H1 (cell line): ENCODE measurements around the gene EPHA7. TPM values are rescaled to one million over a fixed set of nuclear protein-coding genes. Genes with fewer than 3 reads are reported as not detected.

Source experiments
- CTCF ChIA-PET: fragments of 300-600 bp; sonication (Branson Sonifier 250); formaldehyde crosslinking; loops from one replicate; lab custom pipeline; 2021; ENCODE audit not compliant: partially characterized antibody; lab: Charles Lee
- POLR2A ChIA-PET: fragments of 300-600 bp; sonication (Branson Sonifier 250); formaldehyde crosslinking; loops from one replicate; lab custom pipeline; 2021; ENCODE audit warnings: inconsistent platforms; ENCODE audit not compliant: partially characterized antibody; lab: Charles Lee
- DNase-seq, 2 experiments: peaks; one replicate each; pipeline versions ENCODE4 v3.0.0 to v3.0.0-alpha.2; 2010 to 2022; ENCODE audit warnings: low spot score in 2 of 2, low read depth in 1 of 2, mixed read lengths in 1 of 2
- FAIRE-seq: peaks from 2 replicates; lab custom pipeline; 2011; peaks lifted over from hg19 to GRCh38; lab: Jason Lieb, UNC
- H2AFZ ChIP-seq: 2 replicates; pipeline ENCODE4 v1.8.1; 2012; ENCODE audit warnings: low read length, inconsistent platforms
- H2AK5ac ChIP-seq: 2 replicates; pipeline ENCODE4 v1.6.1; 2013; ENCODE audit warnings: low read depth, low read length
- H2BK120ac ChIP-seq: replicated peaks from 2 replicates; pipeline ENCODE3; 2013; ENCODE audit warnings: low read depth, low read length, inconsistent platforms
- H2BK12ac ChIP-seq: 2 replicates; pipeline ENCODE4 v1.6.1; 2013; ENCODE audit warnings: low read depth, low read length
- H2BK15ac ChIP-seq: 2 replicates; pipeline ENCODE4 v1.6.1; 2013; ENCODE audit warnings: low read length
- H2BK20ac ChIP-seq: 2 replicates; pipeline ENCODE4 v1.6.1; 2013; ENCODE audit warnings: low read length
- H2BK5ac ChIP-seq: 2 replicates; pipeline ENCODE4 v1.6.1; 2013; ENCODE audit warnings: low read depth, low read length
- H3K14ac ChIP-seq: 2 replicates; pipeline ENCODE4 v1.6.1; 2013; ENCODE audit warnings: inconsistent platforms; ENCODE audit not compliant: insufficient read length
- H3K18ac ChIP-seq: 2 replicates; pipeline ENCODE4 v1.6.1; 2013; ENCODE audit warnings: low read length; ENCODE audit errors: extremely low read depth
- H3K23ac ChIP-seq: 2 replicates; pipeline ENCODE4 v1.6.1; 2013; ENCODE audit warnings: inconsistent platforms; ENCODE audit not compliant: insufficient read length
- H3K23me2 ChIP-seq: 2 replicates; pipeline ENCODE4 v1.6.1; 2013; ENCODE audit warnings: low read depth, low read length
- H3K27ac ChIP-seq: 2 replicates; pipeline ENCODE4 v1.6.1; 2011; ENCODE audit warnings: low read depth, low read length, inconsistent platforms
- H3K27me3 ChIP-seq, 4 experiments: replicated peaks in 1 of 4; 1 replicate in 1 of 4; 2 replicates in 3 of 4; pipeline versions ENCODE4 v1.6.1 to v1.8.1; 2011 to 2013; ENCODE audit warnings: low read length in 3 of 4, mild to moderate bottlenecking in 3 of 4, inconsistent platforms in 2 of 4, mixed read lengths in 2 of 4, moderate library complexity in 1 of 4; ENCODE audit not compliant: control insufficient read depth in 3 of 4, insufficient read depth in 3 of 4; ENCODE audit errors: extremely low read depth in 1 of 4
- H3K36me3 ChIP-seq, 4 experiments: 2 replicates each; pipeline versions ENCODE4 v1.6.1 to v1.8.1; 2011 to 2013; ENCODE audit warnings: mild to moderate bottlenecking in 4 of 4, low read length in 3 of 4, moderate library complexity in 2 of 4, control low read depth in 1 of 4, inconsistent platforms in 1 of 4; ENCODE audit not compliant: insufficient read depth in 4 of 4, control insufficient read depth in 2 of 4
- H3K4ac ChIP-seq: replicated peaks from 2 replicates; pipeline ENCODE3; 2013; ENCODE audit warnings: low read length, low read depth, mixed read lengths, inconsistent platforms; ENCODE audit not compliant: insufficient read length
- H3K4me1 ChIP-seq, 4 experiments: replicated peaks in 1 of 4; 1 replicate in 1 of 4; 2 replicates in 3 of 4; pipeline versions ENCODE4 v1.6.1 to v1.8.1; 2011 to 2013; ENCODE audit warnings: low read length in 3 of 4, inconsistent platforms in 2 of 4, mixed read lengths in 1 of 4; ENCODE audit not compliant: insufficient read depth in 4 of 4, control insufficient read depth in 3 of 4
- H3K4me2 ChIP-seq, 2 experiments: 2 replicates each; pipeline versions ENCODE4 v1.6.1 to v1.8.1; 2011 to 2013; ENCODE audit warnings: low read depth in 2 of 2, low read length in 2 of 2, control low read depth in 1 of 2, inconsistent platforms in 1 of 2, mild to moderate bottlenecking in 1 of 2; ENCODE audit not compliant: insufficient read depth in 1 of 2
- H3K4me3 ChIP-seq, 4 experiments: fragments of 200-600, 300-600 bp in 1 of 4; sonication (generic), shearing (Covaris generic), sonication (Bioruptor Twin) in 1 of 4; 2 replicates each; pipeline versions ENCODE4 v1.5.1 to v1.8.1; 2011 to 2016; ENCODE audit warnings: low read length in 4 of 4, low read depth in 3 of 4, control low read depth in 2 of 4, inconsistent platforms in 2 of 4, mild to moderate bottlenecking in 2 of 4, mixed read lengths in 1 of 4, moderate library complexity in 1 of 4; ENCODE audit not compliant: insufficient read depth in 2 of 4; ENCODE audit errors: extremely low read depth in 1 of 4
- H3K56ac ChIP-seq: replicated peaks from 2 replicates; pipeline ENCODE3; 2013; ENCODE audit warnings: low read depth, mild to moderate bottlenecking, mixed read lengths, low read length, inconsistent platforms; ENCODE audit not compliant: insufficient read length
- H3K79me1 ChIP-seq: 2 replicates; pipeline ENCODE4 v1.6.1; 2013; ENCODE audit warnings: low read depth, low read length, control low read depth
- H3K79me2 ChIP-seq, 2 experiments: 2 replicates each; pipeline versions ENCODE4 v1.6.1 to v1.8.1; 2012 to 2013; ENCODE audit warnings: low read length in 2 of 2, mild to moderate bottlenecking in 2 of 2, inconsistent platforms in 1 of 2; ENCODE audit not compliant: insufficient read depth in 2 of 2, control insufficient read depth in 1 of 2
- H3K9ac ChIP-seq, 4 experiments: replicated peaks in 1 of 4; 1 replicate in 1 of 4; 2 replicates in 3 of 4; pipeline versions ENCODE4 v1.6.1 to v1.8.1; 2011 to 2013; ENCODE audit warnings: low read depth in 3 of 4, low read length in 3 of 4, control low read depth in 2 of 4, mild to moderate bottlenecking in 2 of 4, moderate library complexity in 2 of 4, inconsistent platforms in 1 of 4; ENCODE audit errors: extremely low read depth in 1 of 4
- H3K9me3 ChIP-seq, 2 experiments: 2 replicates each; pipeline versions ENCODE4 v1.6.1 to v1.8.1; 2012 to 2013; ENCODE audit warnings: mild to moderate bottlenecking in 2 of 2, moderate library complexity in 2 of 2, control low read depth in 1 of 2, inconsistent platforms in 1 of 2, low read depth in 1 of 2, low read length in 1 of 2, mixed read lengths in 1 of 2; ENCODE audit not compliant: insufficient read depth in 2 of 2
- H4K20me1 ChIP-seq, 2 experiments: replicated peaks in 1 of 2; 2 replicates each; pipeline versions ENCODE3 to v1.8.1; 2011 to 2013; ENCODE audit warnings: inconsistent platforms in 2 of 2, low read length in 2 of 2, mild to moderate bottlenecking in 1 of 2; ENCODE audit not compliant: insufficient read depth in 2 of 2, control insufficient read depth in 1 of 2
- H4K5ac ChIP-seq: 2 replicates; pipeline ENCODE4 v1.6.1; 2013; ENCODE audit warnings: low read length, low read depth, mixed read lengths, inconsistent platforms; ENCODE audit not compliant: insufficient read length
- H4K8ac ChIP-seq: 2 replicates; pipeline ENCODE4 v1.8.0; 2013; ENCODE audit warnings: mild to moderate bottlenecking, moderate library complexity, low read length, inconsistent platforms; ENCODE audit not compliant: insufficient read depth; ENCODE audit errors: extremely low read depth
- H4K91ac ChIP-seq: replicated peaks from 2 replicates; pipeline ENCODE3; 2013; ENCODE audit warnings: low read length, mixed read lengths, inconsistent platforms; ENCODE audit not compliant: insufficient read length
- ATF3 ChIP-seq: IDR thresholded peaks from 2 replicates; pipeline ENCODE4 v1.6.1; 2011; ENCODE audit warnings: low read depth, mild to moderate bottlenecking, low read length; ENCODE audit not compliant: insufficient read depth
- BACH1 ChIP-seq: IDR thresholded peaks from 2 replicates; pipeline ENCODE4 v1.6.1; 2012; ENCODE audit warnings: low read length, improper control_type of control experiment
- CBX8 ChIP-seq: fragments of 300-800, 300-1000 bp; sonication (generic); IDR thresholded peaks from 2 replicates; pipeline ENCODE4 v1.7.1; 2016; ENCODE audit warnings: low read depth, low read length, borderline replicate concordance
- EGR1 ChIP-seq: IDR thresholded peaks from 2 replicates; pipeline ENCODE4 v1.6.1; 2011; ENCODE audit warnings: low read depth, low read length, borderline replicate concordance
- EZH2 ChIP-seq: fragments of 200-600 bp; sonication (generic); IDR thresholded peaks from 2 replicates; pipeline ENCODE4 v1.7.1; 2012; ENCODE audit warnings: low read depth, mild to moderate bottlenecking, moderate library complexity, low read length, inconsistent platforms; ENCODE audit not compliant: severe bottlenecking
- MAX ChIP-seq: IDR thresholded peaks from 2 replicates; pipeline ENCODE4 v1.6.1; 2012; ENCODE audit warnings: inconsistent platforms
- POU5F1 ChIP-seq: IDR thresholded peaks from 2 replicates; pipeline ENCODE4 v1.6.1; 2011; ENCODE audit warnings: low read depth, mild to moderate bottlenecking, low read length, moderate library complexity
- RAD21 ChIP-seq, 2 experiments: IDR thresholded peaks in 1 of 2; conservative IDR thresholded peaks in 1 of 2; 2 replicates each; pipeline ENCODE4 v1.6.1; 2011; ENCODE audit warnings: low read depth in 2 of 2, low read length in 2 of 2, improper control_type of control experiment in 1 of 2, inconsistent platforms in 1 of 2, mild to moderate bottlenecking in 1 of 2, moderate library complexity in 1 of 2
- SRF ChIP-seq: IDR thresholded peaks from 2 replicates; pipeline ENCODE4 v1.6.1; 2011; ENCODE audit warnings: mild to moderate bottlenecking, low read depth, low read length, moderate library complexity
- ZNF274 ChIP-seq: IDR thresholded peaks from 2 replicates; pipeline ENCODE4 v1.7.0; 2012; ENCODE audit warnings: low read length, borderline replicate concordance; ENCODE audit errors: extremely low read depth
- WGBS, 2 experiments: shearing (Covaris generic) in 1 of 2; methylation state at CpG; one replicate each; pipeline versions ENCODE4 v1.1.6 to v1.1.7; 2013 to 2015; ENCODE audit warnings: low lambda C conversion rate in 2 of 2, mixed read lengths in 2 of 2, inconsistent platforms in 1 of 2, low coverage in 1 of 2, missing lambda C conversion rate in 1 of 2; ENCODE audit not compliant: insufficient replicate concordance in 2 of 2, insufficient coverage in 1 of 2, insufficient read length in 1 of 2; ENCODE audit errors: extremely low coverage in 1 of 2, missing lambda C conversion rate in 1 of 2; 5-methylcytosine and 5-hydroxymethylcytosine counted together
- polyA plus RNA-seq, 7 experiments: library from polyadenylated mRNA; depleted of rRNA in 3 of 7; stranded (reverse) in 5 of 7; unstranded in 2 of 7; fragments of >200 nt in 5 of 7; fragments of 200-250 nt in 2 of 7; gene quantifications; 1 replicate in 5 of 7; 2 replicates in 1 of 7; 4 replicates in 1 of 7; pipeline versions ENCODE4 v1.2.1 to v1.2.3, GENCODE V29; 2011 to 2013; ENCODE audit warnings: missing spikeins in 2 of 7, mixed read lengths in 2 of 7
- total RNA-seq: library from RNA; stranded (reverse); fragmentation: NEBNext Ultra II Directional; extraction: Animal tissue kit (Norgen Biotek cat#: 25700); gene quantifications from 2 replicates; pipeline ENCODE4 v1.2.1, GENCODE V29; 2021

Gene EPHA7
- total and polyA plus RNA-seq, 2 of the 8 experiments (the other 6 are each of a cell fraction or from before 2014, with no cell fraction given), result 1.3 to 6.8 TPM

GRCh38 chr6:93437491-93437890, 18.1 kb upstream of the EPHA7 start:
- Histone ChIP-seq H2BK120ac (no peak overlapping the region), H3K36me3 (no peaks in the 10 kb centered on the region), H4K8ac (no peak overlapping the region), H3K79me1 (no peaks in the 10 kb centered on the region), H3K23me2 (no peaks in the 10 kb centered on the region), H3K4me2 (no peak overlapping the region), H3K4ac (no peak overlapping the region), H2BK5ac (no peak overlapping the region), H3K4me3 (no peak overlapping the region), H3K9ac (no peak overlapping the region), H2AK5ac (no peak overlapping the region), H3K14ac (no peak overlapping the region), H3K27me3 (no peaks in the 10 kb centered on the region), H3K18ac (no peak overlapping the region), H2BK15ac (no peak overlapping the region), H2BK12ac (no peak overlapping the region), H3K4me1 (no peaks in the 10 kb centered on the region), H3K23ac (no peak overlapping the region), H2BK20ac (no peak overlapping the region), H2AFZ (no peak overlapping the region), H3K79me2 (no peaks in the 10 kb centered on the region), H4K20me1 (no peaks in the 10 kb centered on the region), H3K9me3 (no peaks in the 10 kb centered on the region), H4K5ac (no peak overlapping the region), H3K56ac (no peak overlapping the region), H4K91ac (no peak overlapping the region), H3K27ac (no peak overlapping the region)
- no peak for DNase-seq
- 95% methylated on average over 2 of the region's 2 CpGs; no CpG with 5 or more reads in 1 of the 2 experiments for WGBS, 2 experiments
- TF ChIP-seq RAD21 (IDR thresholded peaks at IDR 0.05 in 1 of 2, conservative IDR thresholded peaks at IDR 0.05 in 1 of 2; ENCODE audit: low read depth in 2 of 2, low read length in 2 of 2), result no peak
- TF ChIP-seq EZH2, result no peak
- TF ChIP-seq ATF3, result no peak
- TF ChIP-seq POU5F1, result no peak
- TF ChIP-seq ZNF274, result no peak
- TF ChIP-seq EGR1, result no peak
- TF ChIP-seq MAX, result no peak
- no peak for TF ChIP-seq BACH1
- no peak for TF ChIP-seq CBX8
- TF ChIP-seq SRF, result no peak
- FAIRE-seq, result no peak
- CTCF ChIA-PET, result interaction anchor here (0.6 to 0.9 kb wide), 2 partner anchors 14 to 973 kb away, joined by 3 read pairs; no protein-coding TSS in a partner anchor
- POLR2A ChIA-PET, result no interaction called here
